Lung (tissue), 12 donors: Measurements from ENCODE around the gene OTULINL. TPM values are rescaled to one million over a fixed set of nuclear protein-coding genes. Genes with fewer than 3 reads are reported as not detected.
"Not testable (repeated sequence)": the region's sequence is repeated elsewhere in the genome, so short reads cannot be mapped to it uniquely, and the experiment has no call there.

Experiments
- ATAC-seq: fragments of 200-7000 bp; cut with Tn5 transposase; one replicate; pipeline ENCODE4 v1.9.1; 2020; ENCODE audit warnings: moderate number of reproducible peaks; ENCODE audit not compliant: insufficient read depth, low FRiP score
- DNase-seq, 3 donors: peaks; one replicate each; pipeline ENCODE4 v3.0.0-alpha.2; 2013 to 2017
- H3K27ac ChIP-seq, 2 donors: one replicate each; pipeline ENCODE4 v1.5.1; 2013; ENCODE audit warnings: mild to moderate bottlenecking in 2 of 2, moderate library complexity in 2 of 2, control low read depth in 1 of 2, inconsistent platforms in 1 of 2, low read depth in 1 of 2, low read length in 1 of 2
- H3K27me3 ChIP-seq, 3 donors: one replicate each; pipeline ENCODE4 v1.5.1; 2013; ENCODE audit warnings: low read length in 2 of 3; ENCODE audit not compliant: control insufficient read depth in 3 of 3, insufficient read depth in 3 of 3
- H3K36me3 ChIP-seq, 4 donors: one replicate each; pipeline ENCODE4 v1.5.1; 2013; ENCODE audit warnings: low read length in 4 of 4, mild to moderate bottlenecking in 1 of 4, moderate library complexity in 1 of 4; ENCODE audit not compliant: control insufficient read depth in 4 of 4, insufficient read depth in 4 of 4
- H3K4me1 ChIP-seq, 5 donors: one replicate each; pipeline ENCODE4 v1.5.1; 2013; ENCODE audit warnings: low read length in 5 of 5, mild to moderate bottlenecking in 2 of 5, moderate library complexity in 1 of 5; ENCODE audit not compliant: control insufficient read depth in 5 of 5, insufficient read depth in 5 of 5
- H3K4me3 ChIP-seq: one replicate; pipeline ENCODE4 v1.5.1; 2013; ENCODE audit warnings: mild to moderate bottlenecking, control low read depth, moderate library complexity
- H3K9ac ChIP-seq, 2 donors: one replicate each; pipeline ENCODE4 v1.5.1; 2013; ENCODE audit warnings: low read length in 2 of 2, control low read depth in 1 of 2; ENCODE audit not compliant: insufficient read depth in 1 of 2
- H3K9me3 ChIP-seq, 4 donors: one replicate each; pipeline ENCODE4 v1.5.1; 2013; ENCODE audit warnings: low read length in 3 of 4, mild to moderate bottlenecking in 1 of 4, moderate library complexity in 1 of 4; ENCODE audit not compliant: control insufficient read depth in 4 of 4, insufficient read depth in 3 of 4
- WGBS, 2 donors: extraction: QIAGEN DNeasy Blood & Tissue Kit; methylation state at CpG; one replicate each; pipeline ENCODE4 v1.1.7; 2013; 5-methylcytosine and 5-hydroxymethylcytosine counted together
- polyA plus RNA-seq, 2 donors: library from polyadenylated mRNA; stranded (reverse); fragments of 200-250 nt; gene quantifications; one replicate each; pipeline ENCODE4 v1.2.1, GENCODE V29; 2013
- total RNA-seq, 2 donors: library from RNA; depleted of rRNA in 1 of 2; stranded (reverse); fragments of >200 nt in 1 of 2; gene quantifications; one replicate each; pipeline ENCODE4 v1.2.1, GENCODE V29; 2014 to 2021
- TF ChIP-seq, protein P1 (sequence below): IDR thresholded peaks from 2 replicates; pipeline ENCODE4 v1.5.1; 2012; ENCODE audit warnings: mild to moderate bottlenecking; ENCODE audit errors: control extremely low read depth, extremely low read depth
- donor health status: control.
- donor health status: control.
- donor health status: Bipolar disorder and iron deficiency.
- donor health status: healthy.
- donor health status: DM: yes; HTN: yes; CAD: no.

The OTULINL gene
- total and polyA plus RNA-seq, 4 donors: 19.7 to 59.9 (median 30.0) TPM

DNA sequence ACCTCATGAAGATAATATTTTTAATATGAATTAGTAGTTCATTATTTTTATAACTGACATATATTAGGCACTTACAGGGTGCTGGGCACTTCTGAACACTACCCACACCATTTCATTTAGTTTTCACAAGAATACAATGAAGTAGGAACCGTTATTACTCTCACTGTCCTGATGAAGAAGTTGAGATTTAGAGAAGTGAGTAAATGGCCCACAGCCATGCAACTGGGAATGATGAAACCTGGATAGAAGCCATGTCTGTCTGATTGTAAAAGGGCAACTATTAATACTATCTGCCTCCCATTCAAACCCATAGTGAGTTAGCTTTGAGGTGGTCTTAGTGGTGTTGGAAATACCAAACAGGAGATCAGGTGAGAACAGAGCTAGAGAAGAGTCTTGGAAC is 29.6 kb upstream of the OTULINL start:
- Histone ChIP-seq H3K4me3 (no peak overlapping the region), H3K36me3 (no peaks in the 10 kb centered on the region), H3K27ac (no peak overlapping the region), H3K9ac (no peak overlapping the region), H3K4me1 (no peaks in the 10 kb centered on the region), H3K27me3 (no peaks in the 10 kb centered on the region), H3K9me3 (no peaks in the 10 kb centered on the region)
- WGBS, 2 donors: 26 to 29% methylated on average over 1 of the region's 1 CpG
- no peak for DNase-seq
- TF ChIP-seq, protein P1, sequence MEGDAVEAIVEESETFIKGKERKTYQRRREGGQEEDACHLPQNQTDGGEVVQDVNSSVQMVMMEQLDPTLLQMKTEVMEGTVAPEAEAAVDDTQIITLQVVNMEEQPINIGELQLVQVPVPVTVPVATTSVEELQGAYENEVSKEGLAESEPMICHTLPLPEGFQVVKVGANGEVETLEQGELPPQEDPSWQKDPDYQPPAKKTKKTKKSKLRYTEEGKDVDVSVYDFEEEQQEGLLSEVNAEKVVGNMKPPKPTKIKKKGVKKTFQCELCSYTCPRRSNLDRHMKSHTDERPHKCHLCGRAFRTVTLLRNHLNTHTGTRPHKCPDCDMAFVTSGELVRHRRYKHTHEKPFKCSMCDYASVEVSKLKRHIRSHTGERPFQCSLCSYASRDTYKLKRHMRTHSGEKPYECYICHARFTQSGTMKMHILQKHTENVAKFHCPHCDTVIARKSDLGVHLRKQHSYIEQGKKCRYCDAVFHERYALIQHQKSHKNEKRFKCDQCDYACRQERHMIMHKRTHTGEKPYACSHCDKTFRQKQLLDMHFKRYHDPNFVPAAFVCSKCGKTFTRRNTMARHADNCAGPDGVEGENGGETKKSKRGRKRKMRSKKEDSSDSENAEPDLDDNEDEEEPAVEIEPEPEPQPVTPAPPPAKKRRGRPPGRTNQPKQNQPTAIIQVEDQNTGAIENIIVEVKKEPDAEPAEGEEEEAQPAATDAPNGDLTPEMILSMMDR: no peak
- ATAC-seq: no peak

DNA sequence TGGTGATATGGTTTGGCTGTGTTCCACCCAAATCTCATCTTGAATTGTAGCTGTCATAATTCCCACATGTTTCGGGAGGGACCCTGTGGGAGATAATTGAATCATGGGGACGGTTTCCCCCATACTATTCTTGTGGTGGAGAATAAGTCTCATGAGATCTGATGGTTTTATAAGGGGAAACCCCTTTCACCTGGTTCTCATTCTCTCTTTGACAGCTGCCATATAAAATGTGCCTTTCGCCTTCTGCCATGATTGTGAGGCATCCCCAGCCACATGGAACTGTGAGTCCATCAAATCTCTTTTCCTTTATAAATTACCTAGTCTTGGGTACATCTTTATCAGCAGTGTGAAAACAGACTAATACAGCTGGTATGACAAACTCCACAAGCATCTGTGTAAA is 27.3 kb upstream of the OTULINL start:
- not testable (repeated sequence) for H3K9ac ChIP-seq, H3K36me3 ChIP-seq, H3K9me3 ChIP-seq, H3K4me1 ChIP-seq, H3K27me3 ChIP-seq, DNase-seq, H3K27ac ChIP-seq, H3K4me3 ChIP-seq, ATAC-seq
- 93 to 96% methylated on average over 3 of the region's 3 CpGs for WGBS, 2 donors

DNA sequence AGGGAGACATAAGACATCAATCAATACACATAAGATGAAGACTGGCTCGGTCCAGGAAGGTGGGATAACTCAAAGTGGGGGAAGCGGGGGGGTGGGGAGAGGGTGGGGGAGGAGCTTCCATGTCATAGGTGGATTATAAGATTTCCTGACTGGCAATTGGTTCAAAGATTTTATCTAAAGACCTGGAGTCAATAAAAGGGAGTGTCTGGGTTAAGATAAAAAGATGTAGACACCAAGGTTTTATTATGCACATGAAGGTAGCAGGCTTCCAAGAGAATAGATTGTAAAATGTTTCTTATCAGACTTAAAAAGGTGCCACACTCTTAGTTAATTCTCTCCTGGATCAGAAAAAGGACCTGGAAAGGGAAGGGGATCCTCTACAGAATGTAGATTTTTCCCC is 25.6 kb upstream of the OTULINL start:
- WGBS, 2 donors: 89 to 94% methylated on average over 2 of the region's 2 CpGs
- no peaks in the 10 kb centered on the region for H3K9me3 ChIP-seq
- H3K9ac ChIP-seq: no peak overlapping the region
- no peak overlapping the region for H3K27ac ChIP-seq
- DNase-seq (no peak), ATAC-seq (no peak)
- TF ChIP-seq, protein P1: no peak
- no peak overlapping the region for H3K4me3 ChIP-seq
- peaks cover 0 to 2% (median 0%) of the 10 kb centered on the region in 5 donors for H3K4me1 ChIP-seq
- H3K36me3 ChIP-seq: no peaks in the 10 kb centered on the region
- no peaks in the 10 kb centered on the region for H3K27me3 ChIP-seq

DNA sequence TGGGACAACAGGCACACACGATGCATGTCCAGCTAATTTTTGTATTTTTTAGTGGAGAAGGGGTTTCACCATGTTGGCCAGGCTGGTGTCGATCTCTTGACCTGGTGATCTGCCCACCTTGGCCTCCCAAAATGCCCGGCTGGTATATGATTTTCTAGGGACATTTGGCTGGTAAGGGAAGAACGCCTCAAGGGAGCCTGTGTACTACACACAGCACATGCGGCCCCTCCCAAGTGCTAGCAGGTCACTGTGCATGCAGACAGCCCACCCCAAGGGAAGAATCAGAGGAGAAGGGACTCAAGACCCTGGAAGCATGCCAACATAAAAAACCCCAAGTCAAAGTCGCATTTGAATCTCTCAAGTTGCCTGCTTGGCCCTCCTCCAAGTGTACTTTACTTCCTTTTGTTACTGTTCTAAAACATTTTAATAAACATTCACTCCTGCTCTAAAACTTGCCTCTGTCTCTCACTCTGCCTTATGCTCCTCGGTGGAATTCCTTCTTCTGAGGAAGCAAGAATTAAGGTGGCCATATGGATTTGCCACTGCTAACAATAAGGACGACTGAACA is 24.3 kb upstream of the OTULINL start:
- no peak overlapping the region for H3K27ac ChIP-seq
- DNase-seq (peak; percentile 33 to 73 (median 67)), ATAC-seq (no peak)
- H3K4me3 ChIP-seq: no peak overlapping the region
- no peaks in the 10 kb centered on the region for H3K9me3 ChIP-seq
- H3K27me3 ChIP-seq: no peaks in the 10 kb centered on the region
- 44 to 61% methylated on average over 8 of the region's 8 CpGs for WGBS, 2 donors
- peaks cover 0 to 2% (median 0%) of the 10 kb centered on the region in 5 donors for H3K4me1 ChIP-seq
- no peaks in the 10 kb centered on the region for H3K36me3 ChIP-seq
- TF ChIP-seq, protein P1: no peak
- H3K9ac ChIP-seq: no peak overlapping the region
